HL-60/S4 treated with phorbol 12-myristate 13-acetate at 8.2 ng/mL for 4 days and 3 days (cell line): ENCODE measurements around the gene FTO.

ENCODE experiments used
- in situ Hi-C: fragments of 300-500 bp; cut with MboI; formaldehyde crosslinking; loops from 2 replicates; pipeline ENCODE4 v1.15.0; 2022; ENCODE audit warnings: low sequenced_read_pairs

FTO gene

DNA sequence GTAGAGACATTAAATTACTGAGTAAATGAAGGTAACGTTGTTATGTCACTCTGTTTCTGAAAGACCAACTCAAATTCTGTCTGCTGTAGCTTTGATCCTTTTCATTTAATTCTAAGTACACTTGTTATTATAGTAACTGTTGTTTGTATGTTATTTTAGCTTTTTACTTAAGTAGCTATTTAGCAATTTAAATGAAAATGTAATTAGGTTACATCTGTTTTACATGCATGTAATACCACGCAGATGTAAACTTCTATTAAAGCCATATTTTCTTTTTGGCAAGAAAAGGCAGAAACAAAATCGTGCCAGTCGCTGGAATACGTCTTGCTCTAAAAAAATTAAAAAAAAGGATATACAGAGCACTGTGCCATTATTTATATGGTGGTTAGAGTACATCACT lies 282.8 kb downstream of the FTO start:
- in situ Hi-C loops: no loop called here

DNA sequence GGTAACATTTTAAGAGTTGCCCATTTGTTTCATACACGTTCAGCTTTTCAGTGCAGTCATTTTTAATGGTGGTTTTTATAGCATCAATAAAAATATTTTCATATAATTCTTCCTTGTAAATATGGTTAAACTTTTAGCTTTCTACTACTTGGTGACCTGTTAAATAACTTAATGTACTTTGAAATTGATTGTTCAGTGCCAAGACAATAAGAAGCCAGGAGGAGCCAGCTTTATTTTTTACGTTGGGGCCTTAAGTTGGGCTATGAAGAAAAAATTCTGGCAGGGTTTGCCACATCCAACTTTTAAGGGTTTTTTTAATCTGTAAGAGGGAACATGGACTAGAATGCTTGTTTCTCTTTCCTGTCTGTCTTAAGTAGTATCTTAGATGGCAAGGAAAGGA lies 284.2 kb downstream of the FTO start:
- in situ Hi-C loops: no loop called here

DNA sequence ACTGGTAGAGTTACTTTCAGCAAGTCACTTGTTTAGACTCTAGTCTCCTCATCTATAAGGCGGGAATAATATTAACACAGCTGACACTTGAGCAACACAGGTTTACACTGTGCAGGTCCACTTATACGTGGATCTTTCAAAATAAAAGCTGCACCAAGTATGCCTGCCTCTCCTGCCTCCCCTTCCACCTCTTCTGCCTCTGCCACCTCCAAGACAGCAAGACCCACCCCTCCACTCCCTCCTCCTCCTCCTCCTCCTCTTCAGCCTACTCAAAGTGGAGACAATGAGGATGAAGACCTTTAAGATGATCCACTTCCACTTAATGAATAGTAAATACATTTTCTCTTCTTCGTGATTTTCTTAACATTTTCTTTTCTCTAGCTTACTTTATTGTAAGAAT lies 285.6 kb downstream of the FTO start:
- in situ Hi-C loops: no loop called here

DNA sequence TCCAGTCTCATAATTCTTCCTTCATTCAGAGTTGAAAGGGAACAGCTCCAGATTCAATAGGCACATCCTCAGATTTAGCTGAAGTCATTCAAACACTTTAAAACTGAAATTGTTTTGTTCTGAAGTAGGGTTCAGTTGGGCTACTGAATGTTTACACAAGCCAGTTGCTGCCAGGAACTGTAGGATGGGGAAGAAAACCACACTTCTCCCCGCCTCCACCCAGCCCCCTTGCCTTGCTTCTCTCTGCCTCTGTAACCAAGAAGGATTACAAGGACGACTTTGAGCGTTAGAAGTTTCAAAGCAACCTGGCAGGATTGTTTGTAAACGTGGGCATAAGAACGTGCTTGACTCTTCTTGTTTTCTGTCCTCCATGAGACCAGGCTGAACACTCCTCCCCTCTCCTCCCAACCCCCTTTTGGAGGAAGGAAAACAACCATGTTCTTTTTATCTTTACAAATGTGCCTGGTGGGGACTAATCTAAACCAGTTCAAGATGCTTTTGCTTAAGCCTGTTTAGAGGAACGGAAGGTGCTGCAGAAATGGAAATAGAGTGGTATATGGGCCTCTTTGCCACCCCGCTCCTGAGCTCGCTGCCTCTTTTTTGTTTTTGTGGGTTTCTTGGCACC lies 287.9 kb downstream of the FTO start:
- in situ Hi-C loops: no loop called here

DNA sequence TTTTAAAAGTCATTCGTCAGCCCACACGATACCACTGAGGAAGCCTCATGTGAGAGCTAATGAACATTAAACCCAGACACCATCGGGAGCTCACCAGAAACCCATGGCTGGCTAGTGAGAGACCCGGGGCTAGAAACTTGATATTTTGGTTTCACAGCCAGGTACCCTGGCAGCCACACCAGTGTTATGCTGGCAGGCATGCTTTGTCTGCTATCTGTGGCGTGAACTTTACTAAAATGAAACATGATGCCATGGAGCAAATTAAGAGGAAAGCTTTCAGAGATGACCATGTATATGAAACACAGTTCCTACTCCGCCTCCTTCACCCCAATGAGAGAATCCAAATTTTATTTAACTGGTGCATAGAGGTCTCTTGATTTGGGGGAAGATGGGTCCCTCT lies 291.4 kb downstream of the FTO start:
- in situ Hi-C loops: no loop called here

DNA sequence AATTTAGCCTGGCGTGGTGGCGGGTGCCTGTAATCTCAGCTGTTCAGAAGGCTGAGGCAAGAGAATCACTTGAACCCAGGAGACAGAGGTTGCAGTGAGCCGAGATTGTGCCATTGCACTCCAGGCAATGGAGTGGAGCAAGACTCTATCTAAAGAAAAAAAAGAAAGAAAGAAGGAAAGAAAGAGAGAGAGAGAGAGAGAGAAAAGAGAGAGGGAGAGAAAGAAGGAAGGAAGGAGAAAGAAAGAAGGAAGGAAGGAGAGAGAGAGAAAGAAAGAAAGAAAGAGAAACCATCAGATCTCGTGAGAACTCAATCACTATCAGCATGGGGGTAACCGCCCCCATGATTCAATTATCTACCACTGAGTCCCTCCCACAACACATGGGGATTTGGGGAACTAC lies 293.0 kb downstream of the FTO start:
- in situ Hi-C loops: no loop called here

DNA sequence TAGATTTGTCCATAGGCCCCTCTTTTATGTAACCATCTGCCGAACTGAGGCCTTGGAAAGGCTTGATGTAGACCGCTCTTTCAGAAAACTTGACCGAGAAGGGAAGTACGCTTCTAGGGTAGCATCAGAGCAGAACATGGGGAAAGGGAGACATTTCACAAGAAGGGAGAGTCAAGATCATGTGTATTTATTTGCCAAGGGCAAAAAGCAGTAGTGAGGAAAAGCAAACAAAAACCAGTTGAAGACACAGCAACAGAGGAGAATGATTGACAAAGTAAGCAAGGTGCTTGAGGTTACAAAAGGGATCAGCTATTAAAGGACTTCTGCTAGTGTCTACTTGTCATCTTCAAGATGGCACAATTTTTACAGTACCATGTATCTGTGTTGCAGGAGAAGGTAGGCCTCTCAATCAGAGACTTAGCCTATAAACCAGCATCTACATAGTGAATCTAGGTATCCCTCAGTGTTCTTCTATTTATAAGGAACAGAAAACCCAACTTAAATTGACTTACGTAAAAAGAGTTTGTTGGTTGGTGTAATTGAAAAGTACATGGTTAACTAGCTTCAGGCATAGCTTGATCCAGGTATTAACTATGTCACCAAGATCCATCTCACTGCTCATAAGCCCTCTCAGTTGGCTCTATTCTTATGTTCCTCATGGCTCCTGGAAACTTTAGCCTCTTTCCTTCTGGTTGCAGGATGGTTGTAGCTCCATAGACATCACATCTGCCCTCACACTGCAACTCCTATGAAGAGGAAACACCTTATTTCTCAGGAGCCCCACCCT lies 294.3 kb downstream of the FTO start:
- in situ Hi-C loops: no loop called here

DNA sequence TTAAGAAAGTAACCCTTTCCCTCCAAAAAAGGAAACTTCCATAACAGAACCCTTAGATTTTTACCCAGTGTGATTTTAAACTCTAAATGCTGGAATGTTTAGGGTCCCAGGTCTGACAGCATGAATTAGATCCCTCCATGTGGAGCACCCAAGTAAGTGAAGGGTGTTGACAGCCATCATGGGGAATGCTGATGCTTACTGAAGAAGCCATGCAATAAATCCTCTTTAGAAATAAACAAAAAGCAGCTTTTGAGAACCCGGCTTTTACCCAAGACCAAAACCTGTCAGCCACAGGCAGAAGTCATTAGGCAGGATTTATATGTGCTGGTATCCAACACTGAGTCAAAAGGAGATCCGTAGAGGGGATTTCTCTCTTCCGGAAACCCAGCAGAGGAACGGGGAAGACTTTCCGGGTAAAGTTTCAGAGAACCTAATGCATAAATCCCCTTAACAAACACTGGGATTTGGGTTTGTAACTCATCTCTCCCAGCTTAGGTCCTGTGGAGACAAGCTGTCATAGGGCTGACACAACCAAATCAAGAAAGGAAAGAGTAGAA lies 295.1 kb downstream of the FTO start:
- in situ Hi-C loops: no loop called here

DNA sequence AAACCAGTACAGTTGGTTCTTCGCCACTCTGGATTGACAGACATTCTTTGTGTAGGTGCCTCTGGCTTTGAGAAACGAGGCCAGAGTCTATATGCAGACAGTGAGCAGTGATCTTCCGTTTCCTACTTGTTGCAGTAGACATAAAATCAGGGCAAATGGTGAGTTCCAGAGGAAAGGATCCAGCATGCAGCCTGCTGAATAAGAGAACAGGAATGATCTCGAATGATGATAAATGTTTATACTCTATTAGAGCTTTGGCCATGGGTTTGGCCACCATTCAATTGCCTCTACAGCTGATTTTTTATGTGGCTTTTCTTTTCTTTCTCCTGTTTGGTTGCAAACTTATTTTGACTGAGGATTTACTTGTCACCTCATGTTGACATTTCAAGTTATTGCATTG lies 295.9 kb downstream of the FTO start:
- in situ Hi-C loops: no loop called here

DNA sequence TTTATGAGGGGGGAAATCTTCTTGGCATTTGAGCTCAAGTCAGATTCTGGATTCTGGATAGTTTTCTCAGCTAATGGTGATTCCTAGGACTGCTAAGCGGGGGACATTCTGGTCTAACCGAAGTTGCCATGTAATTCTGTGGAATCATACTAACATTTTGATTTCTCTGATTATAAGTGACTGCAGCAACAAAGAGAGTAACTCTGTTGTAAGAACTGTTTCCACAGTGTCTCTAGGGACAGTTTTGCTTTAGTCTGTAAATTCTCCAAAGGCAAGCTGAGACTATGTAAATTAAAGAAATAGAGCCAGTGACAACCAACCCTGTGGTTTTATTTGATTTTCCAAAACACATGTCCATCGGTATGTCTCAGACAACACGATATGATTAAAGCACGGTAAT lies 296.4 kb downstream of the FTO start:
- in situ Hi-C loops: no loop called here

DNA sequence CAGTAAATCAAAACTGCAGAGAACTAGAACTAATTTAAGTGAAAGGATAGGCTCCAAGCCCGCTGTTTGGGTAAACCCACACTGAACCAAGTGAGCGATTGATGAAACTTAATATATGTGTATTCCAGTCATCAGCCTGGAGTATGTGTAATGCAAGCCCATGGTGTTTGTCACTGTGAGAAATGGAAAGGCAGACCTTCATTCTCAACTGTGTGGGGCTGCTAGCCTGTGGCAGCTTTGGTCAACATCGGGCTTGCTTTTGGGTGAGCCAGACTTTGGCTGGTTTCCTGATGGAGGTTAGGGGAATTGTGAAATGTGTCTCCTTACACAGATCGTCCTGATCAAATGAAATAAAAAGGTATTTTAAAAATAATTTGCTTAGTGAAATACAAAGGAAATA lies 302.7 kb downstream of the FTO start:
- in situ Hi-C loops: no loop called here

DNA sequence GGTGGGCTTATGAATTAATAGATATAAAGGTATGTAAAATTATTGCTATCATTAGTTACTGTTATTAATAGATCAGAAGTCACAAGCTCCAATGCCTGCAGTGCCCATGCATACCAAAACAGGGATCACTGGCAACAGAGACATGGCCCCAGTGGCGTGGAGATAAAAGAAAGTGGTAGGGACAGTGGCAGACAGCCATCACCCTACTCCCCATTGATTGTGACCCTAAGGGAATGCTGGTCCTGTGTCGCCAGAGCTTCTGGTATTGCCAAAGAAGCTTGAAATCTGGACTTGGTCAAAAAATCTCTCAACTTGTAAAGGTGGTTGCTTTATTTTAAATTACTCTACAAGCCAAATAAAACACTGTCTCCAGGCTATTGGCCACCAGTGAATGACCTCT lies 303.5 kb downstream of the FTO start:
- in situ Hi-C loops: no loop called here

DNA sequence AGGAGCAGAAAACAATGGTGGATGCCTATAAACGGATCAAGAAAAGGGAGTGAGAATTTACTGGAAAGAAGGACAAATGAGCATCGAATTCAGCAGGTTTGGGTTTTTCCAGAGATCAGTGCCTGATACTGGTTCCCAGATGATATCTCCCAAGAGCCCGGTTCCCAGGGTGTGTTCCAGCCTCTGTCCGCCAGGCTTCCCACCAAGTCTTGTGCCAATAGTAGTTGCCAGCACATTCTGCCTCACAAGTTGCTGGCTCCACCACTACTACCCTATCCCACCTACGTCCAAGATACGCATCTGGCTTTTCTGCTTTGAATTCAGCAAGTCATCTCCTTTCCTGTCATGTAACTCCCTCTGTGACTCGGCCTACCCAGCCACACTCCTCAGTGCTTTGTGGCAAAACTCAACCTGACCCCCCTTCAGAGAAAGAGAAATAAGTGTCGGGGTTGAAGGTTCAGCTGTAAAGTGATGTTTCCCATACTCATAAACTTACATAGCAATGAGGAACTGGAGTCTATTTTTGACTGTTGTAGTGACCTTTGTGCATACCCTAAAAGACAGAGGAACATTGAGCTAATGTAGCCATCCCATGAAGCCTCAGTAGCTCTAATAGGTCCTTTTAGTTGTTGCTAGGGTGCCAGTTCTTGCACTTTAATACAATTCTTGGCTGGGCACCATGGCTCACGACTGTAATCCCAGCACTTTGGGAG lies 305.7 kb downstream of the FTO start:
- in situ Hi-C loops: no loop called here

DNA sequence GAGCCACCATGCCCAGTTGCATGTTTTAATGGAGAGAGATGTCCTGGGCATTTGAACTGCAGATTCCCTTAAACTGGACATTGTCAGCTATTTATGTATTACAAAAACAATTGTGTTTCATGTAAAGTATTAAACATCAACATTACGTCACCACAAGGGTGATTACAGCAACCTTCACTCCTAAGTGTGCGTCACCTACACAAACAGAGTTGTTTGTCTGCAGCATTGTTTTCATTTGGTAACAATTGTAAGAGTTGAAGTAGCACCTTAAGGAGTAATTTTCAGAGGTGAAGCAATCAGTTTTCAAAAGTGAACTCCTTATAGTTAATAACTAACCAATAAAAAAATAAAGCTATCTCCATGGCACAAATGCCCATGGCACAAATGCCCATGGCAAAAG lies 311.2 kb downstream of the FTO start:
- in situ Hi-C loops: no loop called here

DNA sequence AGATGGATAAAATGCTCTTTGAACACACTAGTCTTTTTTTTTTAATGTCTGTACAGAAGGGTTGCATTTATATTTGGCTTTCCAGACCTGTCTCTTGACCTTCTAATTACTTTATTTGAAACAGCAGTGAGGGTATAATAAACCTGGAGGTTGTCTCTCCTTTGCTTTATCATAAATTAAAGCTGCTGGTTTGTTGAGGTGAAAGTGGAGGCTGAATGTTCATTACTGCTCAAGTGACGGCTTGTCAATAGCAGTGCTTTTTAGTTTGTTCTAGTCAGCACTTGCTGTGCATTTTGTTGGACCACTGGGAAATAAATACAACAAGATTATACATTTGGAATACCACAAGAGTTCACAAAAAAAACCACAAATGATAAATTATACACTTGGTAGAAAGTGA lies 318.4 kb downstream of the FTO start:
- in situ Hi-C loops: no loop called here

DNA sequence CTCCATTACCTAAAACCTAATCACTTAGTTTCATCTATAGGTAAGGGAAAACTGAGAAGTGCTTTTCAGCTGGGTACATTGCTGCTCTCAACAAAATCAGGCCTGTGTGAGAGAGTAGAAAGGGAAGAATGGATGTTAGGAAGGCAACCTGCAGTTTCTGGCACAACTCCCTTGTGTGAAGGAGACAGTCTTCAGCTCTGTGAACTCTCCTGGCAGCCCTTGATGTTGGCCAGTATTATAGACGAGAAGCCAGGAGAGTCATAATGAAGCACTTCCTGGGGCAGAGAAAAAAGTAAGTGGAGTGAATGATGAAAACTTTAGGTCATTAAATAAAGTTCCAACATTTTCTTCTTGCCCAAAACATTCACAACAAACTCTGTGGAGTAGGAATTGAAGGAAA lies 322.5 kb downstream of the FTO start:
- in situ Hi-C loops: no loop called here

DNA sequence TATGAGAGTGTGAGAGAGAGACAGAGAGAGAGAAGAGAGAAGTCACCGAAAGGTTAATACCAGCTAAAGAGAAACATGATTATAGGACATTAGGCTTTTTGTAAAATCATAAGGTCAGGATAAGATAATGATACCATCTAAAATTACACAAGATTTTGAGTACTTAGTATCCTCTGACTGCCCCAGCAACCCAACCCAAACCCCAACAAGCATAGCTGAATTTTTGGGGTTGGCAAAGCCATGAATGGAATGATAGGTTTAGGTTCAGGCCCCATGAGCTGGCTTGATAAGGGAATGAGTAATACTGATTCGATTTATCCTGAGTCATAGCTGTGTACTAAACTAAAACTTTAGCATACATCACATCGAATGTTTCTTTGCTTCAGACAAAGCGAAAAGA lies 323.1 kb downstream of the FTO start:
- in situ Hi-C loops: no loop called here

DNA sequence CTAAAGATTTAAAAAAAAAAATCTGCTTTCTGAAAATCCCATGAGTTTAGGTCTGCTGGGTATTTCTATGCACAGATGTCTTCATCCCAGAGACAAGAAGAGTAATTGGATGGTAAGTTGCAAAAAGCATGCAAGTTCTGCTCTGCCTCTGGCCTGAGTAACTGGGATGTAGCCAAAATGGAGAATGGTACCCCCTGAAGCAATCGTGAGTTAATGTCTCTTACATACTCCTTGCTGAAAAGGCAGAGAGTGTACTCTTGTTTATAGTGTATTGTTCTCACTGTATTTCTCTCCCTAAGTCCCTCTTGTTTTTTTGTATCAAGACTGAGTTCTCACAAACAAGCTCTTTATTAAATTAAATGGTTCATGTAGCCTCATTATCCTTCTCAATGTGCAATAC lies 323.6 kb downstream of the FTO start:
- in situ Hi-C loops: no loop called here

DNA sequence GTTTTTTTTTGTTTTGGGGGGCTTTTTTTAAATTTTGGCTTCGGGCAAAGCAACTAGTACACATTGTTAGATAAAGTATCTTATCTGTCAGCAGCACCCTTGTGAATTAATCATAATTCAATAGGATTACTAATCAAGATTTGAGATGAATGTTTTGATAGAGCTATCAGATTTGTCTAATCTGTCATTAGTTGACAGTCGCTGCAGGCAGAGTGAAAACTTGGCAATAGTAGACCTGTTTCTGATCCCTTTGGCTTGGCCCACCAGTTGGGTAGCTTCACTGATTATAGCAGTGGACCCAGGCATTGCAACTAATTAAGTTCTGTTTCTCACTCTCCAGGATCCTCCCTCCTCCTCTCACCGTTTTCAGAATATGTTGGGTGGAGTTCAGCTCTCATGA lies 324.0 kb downstream of the FTO start:
- in situ Hi-C loops: no loop called here

DNA sequence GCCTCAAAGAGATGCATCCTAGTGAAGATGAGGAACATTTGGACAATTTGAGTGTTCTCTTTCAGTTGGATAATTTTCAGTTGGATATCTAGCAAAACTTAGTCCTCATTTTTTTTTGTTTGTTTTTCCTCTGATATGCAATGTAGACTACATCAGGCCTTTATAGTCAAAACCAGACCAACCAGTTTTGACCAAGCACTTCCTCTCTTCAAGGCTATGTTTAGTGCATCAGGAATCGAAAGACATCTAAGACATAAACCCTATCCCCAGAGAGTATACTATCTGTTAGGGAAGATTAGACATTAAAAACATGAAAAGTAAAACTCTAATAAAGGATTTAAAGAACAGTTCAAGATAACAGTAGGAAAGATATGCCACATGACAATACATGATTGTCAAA lies 326.5 kb downstream of the FTO start:
- in situ Hi-C loops: no loop called here

DNA sequence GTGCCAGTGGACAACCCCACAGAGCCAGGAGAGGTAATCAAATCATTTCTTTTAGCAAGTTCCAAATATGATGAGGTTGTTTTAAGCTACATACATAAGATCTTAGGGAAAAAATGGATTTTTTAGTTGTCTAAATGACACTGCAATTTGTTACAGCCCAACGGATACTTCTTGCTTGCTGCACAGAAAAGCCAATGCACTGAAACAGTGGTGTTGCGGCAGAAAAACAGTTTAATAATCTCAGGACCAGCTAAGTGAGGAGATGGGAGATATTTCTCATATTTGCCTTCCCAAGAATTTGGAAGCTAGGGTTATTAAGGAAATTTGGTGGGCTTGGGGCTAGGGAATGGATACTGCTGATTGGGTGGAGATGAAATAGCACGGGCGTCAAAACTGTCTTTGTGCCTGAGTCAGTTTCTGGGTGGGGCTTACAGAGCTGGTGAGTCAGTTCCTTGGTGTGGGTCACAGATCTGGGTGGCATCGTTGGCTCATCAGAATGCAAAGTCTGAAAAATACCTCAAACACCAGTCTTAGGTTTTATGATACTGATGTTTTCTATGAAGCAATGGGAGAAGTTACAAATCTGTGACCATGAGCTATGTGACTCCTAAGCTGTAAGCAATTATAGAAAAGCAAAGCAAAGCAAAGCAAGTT lies 327.3 kb downstream of the FTO start:
- in situ Hi-C loops: no loop called here
